ENCODE measurements around the gene SRP68. TPM values are rescaled to one million over a fixed set of nuclear protein-coding genes. Genes with fewer than 3 reads are reported as not detected.

The SRP68 gene
- total RNA-seq, 1 donor from 2014 or later = 74.3 TPM

- no peak for FAIRE-seq
- Histone ChIP-seq H3K9ac (ENCODE audit: low read length) (no peak within 1 kb of the TSS), H3K36me3 (ENCODE audit: insufficient read depth, low read length) (no peaks in the 10 kb centered on the region), H3K79me2 (ENCODE audit: insufficient read depth, low read length) (no peaks in the 10 kb centered on the region), H3K27ac (ENCODE audit: low read depth, low read length) (no peak within 1 kb of the TSS), H3K4me2 (ENCODE audit: low read length) (no peak within 1 kb of the TSS), H3K27me3 (ENCODE audit: insufficient read depth, low read length) (no peaks in the 10 kb centered on the region), H3K4me3 (ENCODE audit: insufficient read depth, low read depth, low read length) (no peak within 1 kb of the TSS), H3K4me1 (ENCODE audit: insufficient read depth, low read length) (peaks cover 8% of the 10 kb centered on the region), H2AFZ (ENCODE audit: low read depth, low read length) (no peak within 1 kb of the TSS), H3K9me3 (ENCODE audit: insufficient read depth, low read depth, low read length) (no peaks in the 10 kb centered on the region), H4K20me1 (ENCODE audit: insufficient read depth, low read length) (no peaks in the 10 kb centered on the region)
- H3K27me3 Mint-ChIP-seq (ENCODE audit: low read depth, unreplicated experiment) = peaks cover 19% of the 10 kb centered on the region
- no peaks in the 10 kb centered on the region for H3K36me3 Mint-ChIP-seq (ENCODE audit: low read depth, unreplicated experiment)
- H3K9me3 Mint-ChIP-seq (ENCODE audit: unreplicated experiment) = no peaks in the 10 kb centered on the region
- no peak within 1 kb of the TSS for H3K4me3 Mint-ChIP-seq (ENCODE audit: unreplicated experiment)
- TF ChIP-seq EZH2 (IDR thresholded peaks at IDR 0.05; ENCODE audit: insufficient read depth, low read length) (no peak), CTCF (IDR thresholded peaks at IDR 0.05; ENCODE audit: insufficient read depth, low read depth, low read length) (no peak)
- no peak within 1 kb of the TSS for H3K27ac Mint-ChIP-seq (ENCODE audit: unreplicated experiment)
- no peak for DNase-seq (ENCODE audit: low read depth)
- peaks cover 3% of the 10 kb centered on the region for H3K4me1 Mint-ChIP-seq (ENCODE audit: low read depth, unreplicated experiment)
Measured at GRCh38 chr17:76027159-76027839, 45.0 kb downstream of the SRP68 start, which contains the start of gene EVPL. Gene EVPL (minus strand): TSS chr17:76027306. CDS start chr17:76027198, 108 bp downstream.

GRCh38 chr17:76026714-76027158 lies 45.6 kb downstream of the SRP68 start:
- Histone ChIP-seq H3K4me2 (ENCODE audit: low read length) (no peak overlapping the region), H3K4me1 (ENCODE audit: insufficient read depth, low read length) (peaks cover 8% of the 10 kb centered on the region), H3K79me2 (ENCODE audit: insufficient read depth, low read length) (no peaks in the 10 kb centered on the region), H3K9me3 (ENCODE audit: insufficient read depth, low read depth, low read length) (no peaks in the 10 kb centered on the region), H4K20me1 (ENCODE audit: insufficient read depth, low read length) (no peaks in the 10 kb centered on the region), H3K36me3 (ENCODE audit: insufficient read depth, low read length) (no peaks in the 10 kb centered on the region), H3K4me3 (ENCODE audit: insufficient read depth, low read depth, low read length) (no peak overlapping the region), H3K27me3 (ENCODE audit: insufficient read depth, low read length) (no peaks in the 10 kb centered on the region), H2AFZ (ENCODE audit: low read depth, low read length) (no peak overlapping the region), H3K27ac (ENCODE audit: low read depth, low read length) (no peak overlapping the region), H3K9ac (ENCODE audit: low read length) (no peak overlapping the region)
- Mint-ChIP-seq H3K36me3 (ENCODE audit: low read depth, unreplicated experiment) (no peaks in the 10 kb centered on the region), H3K27ac (ENCODE audit: unreplicated experiment) (no peak overlapping the region), H3K27me3 (ENCODE audit: low read depth, unreplicated experiment) (peaks cover 19% of the 10 kb centered on the region), H3K9me3 (ENCODE audit: unreplicated experiment) (no peaks in the 10 kb centered on the region), H3K4me1 (ENCODE audit: low read depth, unreplicated experiment) (peaks cover 3% of the 10 kb centered on the region), H3K4me3 (ENCODE audit: unreplicated experiment) (no peak overlapping the region)
- DNase-seq (ENCODE audit: low read depth) (no peak), FAIRE-seq (no peak)
- TF ChIP-seq EZH2 (IDR thresholded peaks at IDR 0.05; ENCODE audit: insufficient read depth, low read length) (no peak), CTCF (IDR thresholded peaks at IDR 0.05; ENCODE audit: insufficient read depth, low read depth, low read length) (no peak)

- Mint-ChIP-seq H3K27ac (ENCODE audit: unreplicated experiment) (no peak overlapping the region), H3K4me1 (ENCODE audit: low read depth, unreplicated experiment) (peaks cover 3% of the 10 kb centered on the region), H3K4me3 (ENCODE audit: unreplicated experiment) (no peak overlapping the region), H3K9me3 (ENCODE audit: unreplicated experiment) (no peaks in the 10 kb centered on the region), H3K27me3 (ENCODE audit: low read depth, unreplicated experiment) (peaks cover 21% of the 10 kb centered on the region), H3K36me3 (ENCODE audit: low read depth, unreplicated experiment) (no peaks in the 10 kb centered on the region)
- Histone ChIP-seq H4K20me1 (ENCODE audit: insufficient read depth, low read length) (no peaks in the 10 kb centered on the region), H3K4me1 (ENCODE audit: insufficient read depth, low read length) (peaks cover 8% of the 10 kb centered on the region), H3K79me2 (ENCODE audit: insufficient read depth, low read length) (no peaks in the 10 kb centered on the region), H3K4me2 (ENCODE audit: low read length) (no peak overlapping the region), H3K36me3 (ENCODE audit: insufficient read depth, low read length) (no peaks in the 10 kb centered on the region), H3K9ac (ENCODE audit: low read length) (no peak overlapping the region), H3K9me3 (ENCODE audit: insufficient read depth, low read depth, low read length) (no peaks in the 10 kb centered on the region), H3K27me3 (ENCODE audit: insufficient read depth, low read length) (no peaks in the 10 kb centered on the region), H3K4me3 (ENCODE audit: insufficient read depth, low read depth, low read length) (no peak overlapping the region), H3K27ac (ENCODE audit: low read depth, low read length) (no peak overlapping the region), H2AFZ (ENCODE audit: low read depth, low read length) (no peak overlapping the region)
- TF ChIP-seq CTCF (IDR thresholded peaks at IDR 0.05; ENCODE audit: insufficient read depth, low read depth, low read length) (no peak), EZH2 (IDR thresholded peaks at IDR 0.05; ENCODE audit: insufficient read depth, low read length) (no peak)
- no peak for DNase-seq (ENCODE audit: low read depth)
- no peak for FAIRE-seq
Measured at GRCh38 chr17:76025294-76025693, 47.0 kb downstream of the SRP68 start.

Measured in astrocyte (in vitro differentiated cells and primary cell).